ENCODE results near the gene RAPGEF3. TPM values are rescaled to one million over a fixed set of nuclear protein-coding genes. Genes with fewer than 3 reads are reported as not detected.

RAPGEF3 gene, protein sequence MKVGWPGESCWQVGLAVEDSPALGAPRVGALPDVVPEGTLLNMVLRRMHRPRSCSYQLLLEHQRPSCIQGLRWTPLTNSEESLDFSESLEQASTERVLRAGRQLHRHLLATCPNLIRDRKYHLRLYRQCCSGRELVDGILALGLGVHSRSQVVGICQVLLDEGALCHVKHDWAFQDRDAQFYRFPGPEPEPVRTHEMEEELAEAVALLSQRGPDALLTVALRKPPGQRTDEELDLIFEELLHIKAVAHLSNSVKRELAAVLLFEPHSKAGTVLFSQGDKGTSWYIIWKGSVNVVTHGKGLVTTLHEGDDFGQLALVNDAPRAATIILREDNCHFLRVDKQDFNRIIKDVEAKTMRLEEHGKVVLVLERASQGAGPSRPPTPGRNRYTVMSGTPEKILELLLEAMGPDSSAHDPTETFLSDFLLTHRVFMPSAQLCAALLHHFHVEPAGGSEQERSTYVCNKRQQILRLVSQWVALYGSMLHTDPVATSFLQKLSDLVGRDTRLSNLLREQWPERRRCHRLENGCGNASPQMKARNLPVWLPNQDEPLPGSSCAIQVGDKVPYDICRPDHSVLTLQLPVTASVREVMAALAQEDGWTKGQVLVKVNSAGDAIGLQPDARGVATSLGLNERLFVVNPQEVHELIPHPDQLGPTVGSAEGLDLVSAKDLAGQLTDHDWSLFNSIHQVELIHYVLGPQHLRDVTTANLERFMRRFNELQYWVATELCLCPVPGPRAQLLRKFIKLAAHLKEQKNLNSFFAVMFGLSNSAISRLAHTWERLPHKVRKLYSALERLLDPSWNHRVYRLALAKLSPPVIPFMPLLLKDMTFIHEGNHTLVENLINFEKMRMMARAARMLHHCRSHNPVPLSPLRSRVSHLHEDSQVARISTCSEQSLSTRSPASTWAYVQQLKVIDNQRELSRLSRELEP
- total RNA-seq = 10 to 100 TPM; 11.4 to 19.6 TPM
- 3.7 TPM for polyA plus RNA-seq (2013, experiment 1 of 2)
- polyA plus RNA-seq (2013, experiment 2 of 2) = 3.2 TPM
- long read RNA-seq, experiment 1, partial matches to known transcripts = 0 of 2 reads
- long read RNA-seq, experiment 1, other reads (novel, unspliced or antisense) = 2 of 2 reads
- long read RNA-seq, experiment 2, full-length matches to known transcripts = 1 of 6 reads
- long read RNA-seq, experiment 2, partial matches to known transcripts = 2 of 6 reads
- long read RNA-seq, experiment 2, other reads (novel, unspliced or antisense) = 3 of 6 reads
- long read RNA-seq, experiment 3, full-length matches to known transcripts = 14 of 32 reads
- long read RNA-seq, experiment 3, partial matches to known transcripts = 5 of 32 reads
- long read RNA-seq, experiment 3, other reads (novel, unspliced or antisense) = 13 of 32 reads
- long read RNA-seq, experiment 4, partial matches to known transcripts = 1 of 1 reads
- long read RNA-seq, experiment 4, other reads (novel, unspliced or antisense) = 0 of 1 reads

DNA sequence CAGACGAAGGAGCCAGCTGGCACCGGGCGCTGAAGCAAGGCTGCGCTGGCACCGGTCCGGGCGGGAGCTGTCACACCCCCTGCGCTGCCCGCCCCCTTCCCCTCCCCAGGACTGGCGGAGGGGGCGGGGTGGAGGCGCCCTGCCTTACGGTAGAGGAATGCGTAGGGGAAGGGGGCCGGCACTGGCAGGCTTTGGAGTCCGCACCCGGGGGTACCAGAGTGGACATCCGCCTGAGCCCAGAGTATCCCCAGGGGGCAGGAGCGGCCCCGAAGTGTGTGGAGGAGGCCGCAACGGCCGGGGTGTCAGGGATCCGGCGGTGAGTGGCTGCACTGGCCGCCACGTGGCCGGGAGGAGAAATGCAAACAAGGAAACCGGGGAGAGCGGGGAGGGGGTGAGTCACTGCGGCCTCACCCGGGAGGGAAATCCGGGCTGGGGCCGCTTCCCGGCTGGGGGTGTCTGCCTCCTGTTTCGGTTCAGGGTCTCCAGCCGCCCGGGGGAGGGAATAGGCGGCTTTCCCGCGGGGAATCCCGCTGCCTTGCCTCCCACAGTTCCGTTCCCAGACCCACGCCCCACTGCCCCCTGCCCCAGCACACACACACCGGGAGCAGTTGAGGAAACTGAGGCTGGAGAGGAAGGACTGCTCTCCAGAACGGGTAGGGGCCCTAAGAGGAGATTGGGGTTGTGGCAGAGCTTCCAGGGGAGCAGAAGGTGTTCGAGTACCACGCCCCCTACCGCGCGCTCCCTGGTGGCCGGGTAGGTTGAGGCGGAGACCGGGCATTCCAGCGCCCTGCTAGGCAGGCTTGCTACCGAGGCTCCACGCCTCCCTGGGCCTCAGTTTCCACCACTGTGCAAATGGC lies at the start of gene RAPGEF3:
RAPGEF3 (minus strand) TSS at position 47 of the 857 bp plus-strand sequence. CDS start 324 bp downstream, outside the sequence.
- Mint-ChIP-seq H3K4me3 (peak within 1 kb of the TSS; percentile 67), H3K27ac (peak within 1 kb of the TSS; percentile 87), H3K4me1 (peaks cover 35% of the 10 kb centered on the region), H3K9me3 (no peaks in the 10 kb centered on the region), H3K27me3 (ENCODE audit: insufficient read depth) (no peaks in the 10 kb centered on the region), H3K36me3 (ENCODE audit: low read depth) (peaks cover 4% of the 10 kb centered on the region)
- DNase-seq = peak; percentile 96
- H3K36me3 ChIP-seq (ENCODE audit: control insufficient read depth, insufficient read depth, low read length) = no peaks in the 10 kb centered on the region
- no peaks in the 10 kb centered on the region for H3K9me3 ChIP-seq (ENCODE audit: control insufficient read depth, low read length)
- peaks cover 6% of the 10 kb centered on the region for H3K4me1 ChIP-seq (ENCODE audit: control insufficient read depth, insufficient read depth, low read length)
- peak within 1 kb of the TSS; percentile 71 for H3K9ac ChIP-seq (ENCODE audit: extremely low read depth, low read length, poor library complexity, severe bottlenecking)
- H3K4me3 ChIP-seq (ENCODE audit: low read length) = peak within 1 kb of the TSS; percentile 77
- WGBS, 2 experiments (ENCODE audit: insufficient coverage in 1 of 2, insufficient read length in 1 of 2) = 9 to 10% methylated on average over 29 to 57 of the region's 57 CpGs
- H3K27ac ChIP-seq (ENCODE audit: low read depth, low read length) = no peak within 1 kb of the TSS
- no peaks in the 10 kb centered on the region for H3K27me3 ChIP-seq (ENCODE audit: control insufficient read depth, insufficient read depth, low read length, poor library complexity, severe bottlenecking)
- TF ChIP-seq, protein P1, sequence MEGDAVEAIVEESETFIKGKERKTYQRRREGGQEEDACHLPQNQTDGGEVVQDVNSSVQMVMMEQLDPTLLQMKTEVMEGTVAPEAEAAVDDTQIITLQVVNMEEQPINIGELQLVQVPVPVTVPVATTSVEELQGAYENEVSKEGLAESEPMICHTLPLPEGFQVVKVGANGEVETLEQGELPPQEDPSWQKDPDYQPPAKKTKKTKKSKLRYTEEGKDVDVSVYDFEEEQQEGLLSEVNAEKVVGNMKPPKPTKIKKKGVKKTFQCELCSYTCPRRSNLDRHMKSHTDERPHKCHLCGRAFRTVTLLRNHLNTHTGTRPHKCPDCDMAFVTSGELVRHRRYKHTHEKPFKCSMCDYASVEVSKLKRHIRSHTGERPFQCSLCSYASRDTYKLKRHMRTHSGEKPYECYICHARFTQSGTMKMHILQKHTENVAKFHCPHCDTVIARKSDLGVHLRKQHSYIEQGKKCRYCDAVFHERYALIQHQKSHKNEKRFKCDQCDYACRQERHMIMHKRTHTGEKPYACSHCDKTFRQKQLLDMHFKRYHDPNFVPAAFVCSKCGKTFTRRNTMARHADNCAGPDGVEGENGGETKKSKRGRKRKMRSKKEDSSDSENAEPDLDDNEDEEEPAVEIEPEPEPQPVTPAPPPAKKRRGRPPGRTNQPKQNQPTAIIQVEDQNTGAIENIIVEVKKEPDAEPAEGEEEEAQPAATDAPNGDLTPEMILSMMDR (conservative IDR thresholded peaks at IDR 0.05) = peak; percentile 66

DNA sequence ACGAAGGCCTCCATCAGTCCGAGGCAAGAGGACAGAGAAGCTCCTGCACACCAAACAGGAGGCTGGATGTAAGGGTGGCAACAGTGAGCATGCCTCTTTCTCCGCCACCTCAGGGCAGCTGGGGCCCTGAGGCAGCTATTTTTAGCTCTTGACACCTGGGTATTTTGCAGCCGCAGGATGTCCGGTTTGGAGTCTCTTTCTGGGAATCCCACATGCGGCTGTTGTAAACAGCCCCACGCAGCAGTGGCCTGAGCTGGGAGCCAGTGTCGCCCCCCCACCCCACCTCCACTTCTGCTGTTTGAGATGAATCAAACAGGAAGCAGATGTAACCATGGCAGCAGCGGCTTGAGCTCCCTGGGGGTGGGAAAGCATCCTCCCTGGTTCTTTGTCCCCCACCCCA lies 49.4 kb upstream of the RAPGEF3 start:
- H3K4me1 ChIP-seq (ENCODE audit: control insufficient read depth, insufficient read depth, low read length) = peaks cover 18% of the 10 kb centered on the region
- no peaks in the 10 kb centered on the region for H3K27me3 ChIP-seq (ENCODE audit: control insufficient read depth, insufficient read depth, low read length, poor library complexity, severe bottlenecking)
- no peak overlapping the region for H3K4me3 ChIP-seq (ENCODE audit: low read length)
- peaks cover 31% of the 10 kb centered on the region for H3K36me3 Mint-ChIP-seq (ENCODE audit: low read depth)
- DNase-seq = no peak
- peak overlapping the region; percentile 31 for H3K27ac Mint-ChIP-seq
- TF ChIP-seq, protein P1 (conservative IDR thresholded peaks at IDR 0.05) = no peak
- no peaks in the 10 kb centered on the region for H3K27me3 Mint-ChIP-seq (ENCODE audit: insufficient read depth)
- peaks cover 65% of the 10 kb centered on the region for H3K4me1 Mint-ChIP-seq
- no peak overlapping the region for H3K4me3 Mint-ChIP-seq
- H3K9ac ChIP-seq (ENCODE audit: extremely low read depth, low read length, poor library complexity, severe bottlenecking) = no peak overlapping the region
- H3K9me3 ChIP-seq (ENCODE audit: control insufficient read depth, low read length) = no peaks in the 10 kb centered on the region
- H3K9me3 Mint-ChIP-seq = no peaks in the 10 kb centered on the region
- H3K27ac ChIP-seq (ENCODE audit: low read depth, low read length) = peak overlapping the region; percentile 59
- peaks cover 46% of the 10 kb centered on the region for H3K36me3 ChIP-seq (ENCODE audit: control insufficient read depth, insufficient read depth, low read length)
- WGBS, 2 experiments (ENCODE audit: insufficient coverage in 1 of 2, insufficient read length in 1 of 2) = 73 to 86% methylated on average over 3 to 9 of the region's 9 CpGs

All from endodermal cell (in vitro differentiated cells).